ENCODE data around the gene ITM2C.

ITM2C gene

DNA sequence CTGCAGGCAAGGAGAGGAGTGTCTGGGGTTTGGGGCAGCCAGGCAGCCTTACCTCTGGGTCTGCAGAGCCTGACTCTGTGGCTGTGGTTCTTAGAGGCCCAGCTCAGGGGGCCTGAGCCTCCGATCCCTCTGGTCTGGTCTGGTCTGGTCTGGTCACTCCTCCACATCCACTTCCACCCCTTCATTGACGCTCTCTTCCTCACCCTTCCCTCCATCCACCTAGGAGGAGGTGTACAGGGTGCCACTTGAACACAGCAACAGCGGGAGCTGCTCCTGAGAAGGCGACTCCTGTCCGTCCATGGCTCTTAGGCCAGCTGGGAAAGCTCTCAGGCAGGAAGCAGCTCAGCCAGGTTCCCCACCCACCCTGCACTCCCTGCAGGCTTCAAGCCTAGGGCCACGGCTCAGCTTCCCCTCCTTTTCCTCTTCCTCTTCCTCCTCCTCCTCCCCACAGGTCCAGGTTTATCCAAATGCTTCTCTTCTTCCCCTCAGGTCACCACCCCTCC is 43.4 kb downstream of the ITM2C start:
- no peak for DNase-seq (ENCODE audit: low spot score)

DNA sequence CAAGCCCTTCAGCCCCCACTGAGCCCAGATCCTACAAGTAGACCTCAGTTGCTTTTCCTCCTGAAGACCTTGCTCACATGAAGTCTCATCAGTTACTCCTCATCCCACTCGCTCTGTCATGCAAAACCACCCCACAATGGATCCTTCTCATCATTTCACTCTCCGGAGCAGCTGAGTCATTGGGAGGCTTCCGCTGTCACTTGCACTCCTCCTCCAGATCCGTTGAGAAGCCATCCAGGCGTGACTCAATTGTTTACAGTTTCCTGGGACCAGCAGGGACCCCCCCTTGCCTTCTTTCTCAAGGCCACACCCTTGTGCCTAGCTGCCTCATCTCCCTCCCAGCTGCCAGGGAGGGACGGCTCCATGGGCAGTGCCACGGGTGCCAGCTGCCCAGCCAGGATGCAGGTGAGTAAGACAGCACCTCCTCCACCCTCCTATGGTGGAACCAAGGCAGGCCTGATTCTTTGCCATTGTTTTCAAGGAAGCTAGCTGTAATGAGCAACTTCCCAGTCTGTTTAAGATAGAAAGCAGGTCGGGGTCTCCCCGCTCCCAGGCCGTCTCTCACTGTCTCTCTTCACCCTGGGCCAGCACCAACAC is 44.0 kb downstream of the ITM2C start:
- no peak for DNase-seq (ENCODE audit: low spot score)

GRCh38 chr2:230909841-230910545 is 45.3 kb downstream of the ITM2C start:
- no peak for DNase-seq (ENCODE audit: low spot score)

DNA sequence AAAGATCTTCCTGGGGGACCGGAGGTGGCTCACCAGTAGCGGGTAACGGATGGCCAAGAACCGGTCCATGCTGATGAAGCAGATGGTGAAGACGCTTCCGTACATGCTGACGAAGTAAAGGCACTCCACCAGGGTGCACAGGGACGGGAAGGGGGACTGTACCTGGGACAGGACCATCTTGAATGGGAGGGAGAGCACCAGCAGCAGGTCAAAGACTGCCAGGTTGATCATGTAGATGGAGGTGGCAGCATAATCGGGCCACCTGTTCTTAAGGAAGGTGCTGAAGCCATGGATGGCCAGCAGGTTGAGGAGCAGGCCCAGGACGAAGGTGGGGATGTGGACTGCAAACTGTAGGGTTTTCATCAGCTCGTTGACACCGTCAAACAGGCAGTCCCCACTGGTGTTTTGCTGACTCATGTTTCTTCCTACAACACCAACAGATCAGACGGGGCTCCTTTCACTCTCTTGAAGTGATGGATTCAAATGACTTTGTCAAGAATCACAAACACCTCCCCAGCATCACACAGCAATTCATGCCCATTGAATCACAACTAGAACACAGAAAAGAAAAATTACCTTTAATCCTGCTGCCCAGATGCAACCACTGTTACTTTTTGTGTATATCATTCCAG is 45.9 kb downstream of the ITM2C start:
- DNase-seq (ENCODE audit: low spot score), result no peak

GRCh38 chr2:230912046-230912445 is 47.3 kb downstream of the ITM2C start:
- DNase-seq (ENCODE audit: low spot score), result no peak

GRCh38 chr2:230912724-230913123 is 48.0 kb downstream of the ITM2C start:
- no peak for DNase-seq (ENCODE audit: low spot score)

DNA sequence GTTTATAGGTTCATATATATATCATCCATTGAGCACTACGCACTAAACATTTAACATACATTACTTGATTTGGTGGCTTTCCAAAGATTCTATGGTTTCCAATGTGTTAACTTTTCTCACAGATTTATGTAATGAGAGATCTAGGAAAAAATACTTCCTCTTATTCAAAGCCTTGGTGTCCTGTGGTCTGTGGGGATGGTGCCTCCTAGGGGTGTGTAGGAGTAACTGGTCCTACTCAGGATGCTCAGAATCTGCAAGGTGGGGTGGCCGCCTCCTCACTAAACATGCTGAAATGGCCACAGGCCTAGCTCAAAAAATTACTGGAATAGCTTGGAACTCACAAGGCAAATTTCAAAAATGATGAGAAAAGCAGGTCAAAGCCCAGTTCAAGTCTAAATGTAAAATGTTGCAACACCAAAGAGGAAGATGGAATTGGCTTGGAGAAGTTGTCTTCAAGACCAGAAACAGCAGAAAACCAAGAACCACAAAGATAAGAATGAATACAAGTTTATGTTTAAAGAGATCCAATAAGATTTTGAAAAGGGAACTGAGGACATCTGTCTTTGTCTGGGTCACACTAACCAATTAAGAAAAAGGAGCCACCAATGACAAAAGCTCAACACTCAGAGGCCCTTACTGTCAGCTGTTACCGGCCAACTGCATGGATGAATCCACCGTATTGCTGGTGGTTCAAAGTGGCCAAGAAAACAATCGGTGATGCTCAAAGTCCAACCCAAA is 48.8 kb downstream of the ITM2C start:
- peak; percentile 58 for DNase-seq (ENCODE audit: low spot score)

- DNase-seq (ENCODE audit: low spot score), result no peak
These were observed 50.1 kb downstream of the ITM2C start for GRCh38 chr2:230914886-230915285.

DNA sequence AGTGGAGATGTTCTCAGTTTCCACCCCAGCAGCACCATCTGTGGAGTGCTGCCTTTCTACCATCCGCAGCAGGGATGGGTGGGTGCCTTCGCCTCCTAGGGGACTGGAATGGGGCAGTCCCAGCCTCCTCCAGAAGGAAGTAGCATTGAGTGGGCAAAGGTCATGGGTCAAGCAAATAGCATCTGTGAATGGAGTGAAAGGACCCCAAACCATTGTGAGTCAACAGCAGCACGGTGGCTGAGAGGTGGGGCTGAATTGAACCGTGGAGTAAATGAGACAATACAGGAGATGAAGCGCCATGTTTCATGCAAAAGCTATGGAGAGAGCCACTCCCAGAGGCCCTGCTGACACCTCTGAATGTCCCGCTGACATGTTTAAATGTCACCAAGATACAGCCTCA is 50.6 kb downstream of the ITM2C start:
- DNase-seq (ENCODE audit: low spot score), result no peak

- no peak for DNase-seq (ENCODE audit: low spot score)
These were observed 51.5 kb downstream of the ITM2C start for GRCh38 chr2:230916218-230916617.

GRCh38 chr2:230919240-230919639 is 54.5 kb downstream of the ITM2C start:
- DNase-seq (ENCODE audit: low spot score), result no peak

DNA sequence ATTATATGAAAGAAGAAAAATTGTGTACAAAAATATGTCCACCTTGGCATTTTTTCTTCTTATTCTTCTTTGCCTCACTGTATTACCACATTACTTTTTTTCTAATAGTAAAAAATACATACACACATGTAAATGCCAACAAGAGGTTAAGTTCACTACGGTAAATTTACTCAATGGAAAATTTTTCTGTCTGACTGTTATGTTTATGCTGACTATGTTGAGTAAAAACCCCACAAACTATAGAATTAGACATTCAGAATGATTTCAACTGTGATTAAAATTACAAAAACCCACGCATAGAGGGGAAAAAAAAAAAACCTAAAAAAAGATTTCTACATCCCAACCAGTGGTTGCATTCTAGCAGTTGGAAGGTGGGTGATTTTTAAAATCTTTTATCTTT is 54.9 kb downstream of the ITM2C start:
- no peak for DNase-seq (ENCODE audit: low spot score)

DNA sequence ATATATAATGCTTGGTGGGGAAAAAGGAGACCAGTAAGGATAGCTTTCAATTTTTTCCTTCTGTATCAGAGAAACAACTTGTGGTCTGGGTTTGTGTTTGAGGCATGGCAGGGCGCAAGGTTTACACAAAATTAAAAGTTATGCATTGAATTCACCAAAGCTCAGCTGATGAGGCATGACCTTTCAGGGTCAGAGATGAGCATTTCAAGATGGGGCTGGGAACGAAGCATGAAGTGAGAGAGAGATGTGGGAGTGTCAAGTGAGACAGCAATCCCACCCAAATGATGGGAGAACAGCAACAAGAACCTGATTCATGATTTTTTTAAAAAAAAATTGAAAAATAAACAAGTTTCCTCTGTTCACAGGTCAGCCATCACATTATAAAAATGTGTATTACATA is 55.4 kb downstream of the ITM2C start:
- no peak for DNase-seq (ENCODE audit: low spot score)

GRCh38 chr2:230921806-230922595 is 57.3 kb downstream of the ITM2C start:
- no peak for DNase-seq (ENCODE audit: low spot score)

- DNase-seq (ENCODE audit: low spot score), result no peak
These were observed 58.4 kb downstream of the ITM2C start for GRCh38 chr2:230922951-230923717.

DNA sequence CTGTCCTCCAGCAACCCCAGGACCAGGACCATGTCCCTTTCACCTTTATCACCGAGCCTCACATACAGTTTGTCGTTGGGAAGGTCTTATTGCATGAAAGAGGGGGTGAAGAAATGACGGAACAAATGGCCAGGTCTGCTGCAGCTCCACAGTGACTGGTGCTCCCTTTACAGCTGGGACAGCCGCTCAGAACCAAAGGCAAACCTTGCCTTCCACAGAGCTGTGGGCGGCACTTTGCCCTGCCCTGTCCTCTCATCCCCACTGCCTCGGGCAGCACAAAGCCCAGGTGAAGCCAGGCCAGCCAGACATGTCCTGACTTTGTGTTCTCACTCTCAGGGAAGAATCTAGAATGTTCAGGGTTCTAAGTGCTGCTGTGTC is 59.3 kb downstream of the ITM2C start:
- no peak for DNase-seq (ENCODE audit: low spot score)

DNA sequence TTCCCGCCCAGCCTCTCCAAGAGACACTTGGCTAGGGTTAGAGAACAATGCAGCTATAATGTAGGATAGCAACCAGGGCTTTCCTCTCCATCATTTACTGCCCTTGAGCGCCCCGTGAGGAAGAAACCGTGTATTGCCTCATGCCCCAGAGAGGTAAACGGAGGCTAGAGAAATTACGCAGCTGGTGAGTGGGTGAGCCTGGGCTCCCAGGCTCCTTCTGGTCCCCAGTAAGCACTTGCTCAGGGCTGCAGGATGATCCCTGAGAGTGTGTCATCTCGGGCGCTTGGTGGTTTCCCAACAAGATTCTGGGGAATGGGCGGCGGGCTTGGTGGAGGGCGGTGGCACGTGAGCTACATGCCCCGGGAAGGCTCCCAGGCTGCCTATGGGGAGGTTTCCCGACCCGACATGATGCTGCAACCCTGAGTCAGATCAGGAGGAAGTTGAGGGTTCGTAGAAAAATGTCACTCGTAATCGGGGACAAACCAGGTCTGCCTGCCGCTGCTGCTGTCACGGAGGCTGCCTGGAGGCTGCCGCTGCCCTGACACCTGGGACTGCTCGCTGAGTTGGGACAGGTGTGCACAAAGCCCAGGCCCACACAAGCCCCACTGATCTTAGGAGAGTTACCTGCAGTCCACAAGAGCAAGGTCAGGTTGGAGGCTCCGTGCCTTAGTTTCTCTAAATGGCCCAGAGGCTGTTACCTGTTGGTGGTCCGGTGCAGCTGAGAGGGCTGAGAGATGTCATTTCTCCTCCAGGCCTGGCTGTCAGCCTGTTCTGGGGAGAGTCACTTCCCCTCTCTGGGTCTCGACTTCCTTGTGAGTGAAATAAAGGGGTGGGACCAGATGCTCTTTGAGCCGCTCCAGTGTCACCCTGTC is 60.0 kb downstream of the ITM2C start, which contains the start of gene GPR55:
GPR55 (minus strand) TSS at position 773 of the 872 bp plus-strand sequence. CDS start 14,280 bp downstream, outside the sequence.
- peak; percentile 82 for DNase-seq (ENCODE audit: low spot score)

GRCh38 chr2:230925443-230925878 is 60.7 kb downstream of the ITM2C start:
- no peak for DNase-seq (ENCODE audit: low spot score)

GRCh38 chr2:230925879-230926765 is 61.4 kb downstream of the ITM2C start:
- no peak for DNase-seq (ENCODE audit: low spot score)
